ENCODE data around the gene WNT5A. TPM values are rescaled to one million over a fixed set of nuclear protein-coding genes. Genes with fewer than 3 reads are reported as not detected.

WNT5A gene
- total and polyA plus RNA-seq, 9 of the 15 experiments (the other 6 are each of a cell fraction or from before 2014, with no cell fraction given) = 0.11 TPM; not detected in 8

DNA sequence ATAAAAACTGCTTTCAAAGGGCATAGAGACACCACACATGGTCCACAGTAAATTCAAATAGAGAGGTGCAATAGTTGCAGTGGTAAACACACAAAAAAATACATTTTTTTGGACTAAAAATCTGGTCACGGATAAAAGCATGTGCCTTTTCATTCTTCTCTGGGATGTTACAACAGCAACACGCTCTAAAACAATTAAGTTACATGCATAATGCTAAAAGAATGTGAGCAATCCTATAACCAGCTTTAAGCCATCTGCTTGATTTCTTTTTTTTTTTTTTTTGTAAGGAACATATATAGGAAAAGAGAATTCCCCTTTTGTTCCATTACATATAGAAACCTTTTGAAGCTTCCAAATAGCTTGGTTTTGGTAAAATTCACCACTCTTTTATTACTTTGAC lies 20.0 kb downstream of the WNT5A start:
- Histone ChIP-seq H2AFZ (ENCODE audit: low read depth, low read length) (no peak overlapping the region), H4K20me1 (replicated peaks; ENCODE audit: control insufficient read depth, insufficient read depth, low read length) (no peaks in the 10 kb centered on the region), H3K4me2 (ENCODE audit: insufficient read depth, low read length) (no peak overlapping the region), H3K9ac (ENCODE audit: insufficient read depth in 1 of 2, low read depth in 2 of 2, low read length in 2 of 2) (no peak overlapping the region), H3K79me2 (ENCODE audit: control insufficient read depth, insufficient read depth, low read length) (no peaks in the 10 kb centered on the region), H3K27ac (ENCODE audit: extremely low read depth, low read depth, low read length) (no peak overlapping the region), H3K9me1 (ENCODE audit: control insufficient read depth, insufficient read depth, low read length) (no peaks in the 10 kb centered on the region), H3K27me3 (ENCODE audit: control insufficient read depth in 2 of 2, insufficient read depth in 2 of 2, low read length in 2 of 2) (peaks cover 2 to 7% of the 10 kb centered on the region in 2 experiments; a peak in 2 of 5 replicates), H3K9me3 (replicated peaks; ENCODE audit: control insufficient read depth, insufficient read depth, low read depth, low read length) (no peaks in the 10 kb centered on the region), H3K36me3 (ENCODE audit: control insufficient read depth, insufficient read depth, low read length) (no peaks in the 10 kb centered on the region), H3K4me3 (no peak overlapping the region), H3K4me1 (replicated peaks in 1 of 2; ENCODE audit: control insufficient read depth in 2 of 2, insufficient read depth in 2 of 2, low read length in 2 of 2) (peaks cover 0 to 4% of the 10 kb centered on the region in 2 experiments; a peak in 2 of 5 replicates)
- intact Hi-C loops (cut with micrococcal nuclease) (no loop called here), in situ Hi-C loops (cut with MboI) (no loop called here)
- CTCF ChIA-PET (ENCODE audit: low intra/inter-chr PET ratio) = no interaction called here
- FAIRE-seq = no peak
- no TSS peak for BruUV-seq (replicated peaks)
- POLR2A ChIA-PET = interaction anchor here (0.6 to 0.7 kb wide), 2 partner anchors 21 to 405 kb away, joined by 3 to 5 read pairs; no protein-coding TSS in a partner anchor
- no peak for ATAC-seq
- DNase-seq (ENCODE audit: extremely low read depth in 1 of 4, low spot score in 3 of 4) = no peak
- 0% methylated on average over 2 of the region's 2 CpGs for WGBS (ENCODE audit: insufficient coverage, low coverage, missing lambda C conversion rate)
- no peak for TF ChIP-seq CREBBP (IDR thresholded peaks at IDR 0.05; ENCODE audit: low read depth, low read length)
- TF ChIP-seq SNIP1 (IDR thresholded peaks at IDR 0.05; ENCODE audit: low read depth) = no peak
- TF ChIP-seq FOXA3 (CRISPR knock-in tag; conservative IDR thresholded peaks at IDR 0.05 in 1 of 2, IDR thresholded peaks at IDR 0.05 in 1 of 2) = no peak
- no peak for TF ChIP-seq SETDB1 (IDR thresholded peaks at IDR 0.05; ENCODE audit: low read length)
- no peak for TF ChIP-seq ZNF3 (CRISPR knock-in tag; IDR thresholded peaks at IDR 0.05)
- TF ChIP-seq NBN (IDR thresholded peaks at IDR 0.05; ENCODE audit: low read depth) = no peak
- no peak for TF ChIP-seq BRF1 (IDR thresholded peaks at IDR 0.05; ENCODE audit: borderline replicate concordance, extremely low read depth, insufficient read length)
- TF ChIP-seq ZNF639 (CRISPR knock-in tag; conservative IDR thresholded peaks at IDR 0.05 in 1 of 2, IDR thresholded peaks at IDR 0.05 in 1 of 2) = no peak
- TF ChIP-seq ZNF583 (CRISPR knock-in tag; IDR thresholded peaks at IDR 0.05) = no peak
- no peak for TF ChIP-seq SP2 (IDR thresholded peaks at IDR 0.05; ENCODE audit: extremely low read depth, low read depth, low read length, poor library complexity, severe bottlenecking)

Measured in K562 (cell line).